Forelimb muscle (tissue), 1 donor: Measurements from ENCODE around the gene ALOXE3. TPM values are rescaled to one million over a fixed set of nuclear protein-coding genes. Genes with fewer than 3 reads are reported as not detected.

Source experiments
- DNase-seq: peaks from one replicate; pipeline ENCODE4 v3.0.0-alpha.2; 2013; ENCODE audit warnings: low read depth
- polyA plus RNA-seq: library from polyadenylated mRNA; unstranded; fragments of 120-200 nt; gene quantifications from one replicate; pipeline ENCODE4 v1.2.1, GENCODE V29; 2013; ENCODE audit not compliant: insufficient read length

ALOXE3 gene
- polyA plus RNA-seq, 1 donor, result not detected

- no peak for DNase-seq
Observed at GRCh38 chr17:8051831-8052230, 66.5 kb downstream of the ALOXE3 start.

DNA sequence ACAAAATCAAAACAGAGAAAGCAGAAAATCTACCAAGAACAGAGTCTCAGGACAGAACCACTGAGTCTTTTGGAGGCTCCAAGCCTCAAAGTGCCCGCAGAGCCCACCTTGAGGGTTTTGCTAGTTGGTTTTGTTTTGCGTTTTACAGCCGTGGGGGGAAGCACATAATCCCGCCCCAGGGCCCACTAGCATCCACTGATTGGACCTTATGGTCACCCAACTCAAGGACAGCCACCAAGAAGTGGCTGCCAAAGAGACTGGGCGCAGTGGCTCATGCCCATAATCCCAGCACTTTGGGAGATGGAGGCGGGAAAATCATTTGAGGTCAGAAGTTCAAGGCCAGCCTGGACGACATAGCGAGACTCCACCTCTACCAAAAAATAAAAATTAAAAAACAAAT, 69.6 kb downstream of the ALOXE3 start:
- DNase-seq, result no peak

- DNase-seq, result no peak
Observed at GRCh38 chr17:8048236-8048635, 70.1 kb downstream of the ALOXE3 start.

DNA sequence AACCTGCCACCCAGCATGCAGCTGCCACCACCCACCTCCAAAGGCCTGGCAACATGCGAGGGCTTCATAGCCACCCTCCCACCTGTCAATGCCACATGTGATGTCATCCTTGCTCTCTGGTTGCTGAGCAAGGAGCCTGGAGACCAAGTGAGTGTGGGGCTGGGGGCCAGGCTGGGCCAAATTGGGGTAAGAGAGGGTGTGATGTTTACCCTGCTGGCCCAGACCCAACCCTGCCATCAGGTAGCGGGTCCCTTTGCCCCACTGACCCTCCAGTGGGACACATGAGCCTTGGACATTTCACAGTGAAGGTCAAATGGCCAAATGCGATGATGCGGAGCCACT, 70.6 kb downstream of the ALOXE3 start:
- no peak for DNase-seq

- DNase-seq, result no peak
Observed at GRCh38 chr17:8046929-8047768, 71.2 kb downstream of the ALOXE3 start.

- DNase-seq, result no peak
Observed at GRCh38 chr17:8046306-8046928, 71.9 kb downstream of the ALOXE3 start.

Other genes starting within 250 kb of the ALOXE3 start
- 66.1 TPM for gene CHD3, start 229.7 kb downstream of the ALOXE3 start, polyA plus RNA-seq
- 2.5 TPM for gene RNF227, start 202.2 kb downstream of the ALOXE3 start, polyA plus RNA-seq
- gene KCNAB3, start 188.7 kb downstream of the ALOXE3 start, polyA plus RNA-seq, result 4.6 TPM
- 86.8 TPM for gene TRAPPC1, start 186.6 kb downstream of the ALOXE3 start, polyA plus RNA-seq
- 31.0 TPM for gene CNTROB, start 186.3 kb downstream of the ALOXE3 start, polyA plus RNA-seq
- not detected for gene GUCY2D, start 115.9 kb downstream of the ALOXE3 start, polyA plus RNA-seq
- gene ALOX15B, start 79.5 kb downstream of the ALOXE3 start, polyA plus RNA-seq, result 0.59 TPM
- gene ALOX12B, start 30.8 kb downstream of the ALOXE3 start, polyA plus RNA-seq, result not detected
- gene HES7, start 5.6 kb upstream of the ALOXE3 start, polyA plus RNA-seq, result 0.08 TPM
- 59.2 TPM for gene PER1, start 33.9 kb upstream of the ALOXE3 start, polyA plus RNA-seq
- 61.9 TPM for gene VAMP2, start 44.4 kb upstream of the ALOXE3 start, polyA plus RNA-seq
- gene TMEM107, start 57.9 kb upstream of the ALOXE3 start, polyA plus RNA-seq, result 5.7 TPM
- 4.9 TPM for gene BORCS6, start 71.7 kb upstream of the ALOXE3 start, polyA plus RNA-seq
- 12.9 TPM for gene AURKB, start 92.1 kb upstream of the ALOXE3 start, polyA plus RNA-seq
- gene CTC1, start 129.5 kb upstream of the ALOXE3 start, polyA plus RNA-seq, result 10.9 TPM
- gene PFAS, start 130.8 kb upstream of the ALOXE3 start, polyA plus RNA-seq, result 20.8 TPM
- 18.8 TPM for gene RANGRF, start 170.2 kb upstream of the ALOXE3 start, polyA plus RNA-seq
- gene SLC25A35, start 176.9 kb upstream of the ALOXE3 start, polyA plus RNA-seq, result 1.6 TPM
- gene ARHGEF15, start 191.7 kb upstream of the ALOXE3 start, polyA plus RNA-seq, result 12.4 TPM
- not detected for gene ODF4, start 221.3 kb upstream of the ALOXE3 start, polyA plus RNA-seq